HL-60/S4 (cell line): ENCODE data around the gene PHACTR1.

Experiments used
- in situ Hi-C: fragments of 300-500 bp; cut with MboI; formaldehyde crosslinking; loops from 2 replicates; pipeline ENCODE4 v1.14.3; 2022; ENCODE audit warnings: low sequenced_read_pairs

Gene PHACTR1

GRCh38 chr6:13273202-13273930 lies 556.8 kb downstream of the PHACTR1 start:
- in situ Hi-C loops: no loop called here

GRCh38 chr6:13273931-13274706 lies 557.6 kb downstream of the PHACTR1 start:
- in situ Hi-C loops: no loop called here

GRCh38 chr6:13274707-13275434 lies 558.3 kb downstream of the PHACTR1 start:
- in situ Hi-C loops: no loop called here

DNA sequence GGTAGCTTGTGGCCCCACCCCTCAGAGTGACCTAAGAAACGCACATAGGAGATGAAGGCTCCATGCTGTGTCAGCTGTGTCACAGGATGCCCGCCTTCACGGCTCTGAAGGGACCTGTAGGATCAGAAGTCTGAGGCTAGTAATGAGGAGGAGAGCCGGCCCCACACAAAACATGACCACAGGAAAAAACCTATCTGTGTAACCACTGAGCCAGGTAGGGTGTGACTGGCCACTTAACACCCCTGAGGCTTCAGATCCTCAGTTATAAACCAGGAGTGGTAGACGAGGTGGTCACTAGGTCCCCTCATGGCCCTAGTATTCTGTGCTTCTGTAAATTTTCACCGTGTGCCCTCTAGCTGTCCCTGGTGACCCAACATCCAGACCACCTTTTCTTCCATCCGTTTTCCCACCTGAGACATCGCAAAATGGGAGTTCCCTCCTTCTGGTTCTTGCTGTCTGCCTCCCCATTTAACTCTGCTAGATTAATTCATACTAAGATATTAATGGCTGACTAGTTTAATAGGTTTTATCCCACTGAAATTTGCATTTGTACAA lies 558.9 kb downstream of the PHACTR1 start:
- in situ Hi-C loops: no loop called here

GRCh38 chr6:13277231-13277630 lies 560.7 kb downstream of the PHACTR1 start:
- in situ Hi-C loops: no loop called here

GRCh38 chr6:13278164-13278563 lies 561.6 kb downstream of the PHACTR1 start:
- in situ Hi-C loops: no loop called here

- in situ Hi-C loops: no loop called here
These were observed 562.4 kb downstream of the PHACTR1 start for GRCh38 chr6:13278991-13279390.

DNA sequence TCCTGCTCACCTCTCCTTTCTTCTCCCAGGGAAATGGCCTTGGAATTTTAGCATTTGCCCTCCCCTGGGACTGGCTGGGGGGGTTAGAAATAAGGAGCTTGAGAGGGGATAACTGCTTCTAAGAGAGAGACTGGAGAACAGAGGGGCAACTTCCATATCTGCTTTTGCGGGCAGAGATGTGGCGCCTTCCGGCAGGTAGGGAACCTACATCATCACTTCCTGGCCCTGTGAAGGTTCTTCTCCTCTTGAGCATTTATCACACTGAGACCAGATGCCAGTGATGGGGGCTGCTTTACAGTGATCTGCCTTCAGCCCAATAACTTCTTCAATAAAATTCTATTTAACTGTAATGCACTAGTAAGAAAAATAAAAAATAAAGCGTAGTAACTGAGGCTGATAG lies 563.7 kb downstream of the PHACTR1 start:
- in situ Hi-C loops: no loop called here

DNA sequence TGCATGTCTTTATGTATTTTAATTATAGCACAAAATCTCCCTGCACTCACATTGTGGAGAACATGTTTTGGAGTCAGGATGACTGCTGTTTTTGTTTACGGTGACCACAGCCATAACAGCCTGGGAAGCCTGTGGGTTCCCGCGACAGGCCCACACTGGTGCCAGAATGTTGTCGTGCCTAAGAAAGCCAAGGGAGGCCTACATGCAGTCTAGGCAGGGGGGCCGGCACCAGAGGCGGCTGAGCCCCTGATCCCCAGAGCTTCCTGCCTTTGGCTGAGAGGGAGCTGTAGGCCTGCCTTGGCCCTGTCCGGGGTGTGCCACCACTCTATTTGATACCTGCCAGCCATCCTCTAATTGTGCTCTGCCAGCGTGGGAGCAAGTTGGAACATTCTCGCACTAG lies 565.1 kb downstream of the PHACTR1 start:
- in situ Hi-C loops: no loop called here

DNA sequence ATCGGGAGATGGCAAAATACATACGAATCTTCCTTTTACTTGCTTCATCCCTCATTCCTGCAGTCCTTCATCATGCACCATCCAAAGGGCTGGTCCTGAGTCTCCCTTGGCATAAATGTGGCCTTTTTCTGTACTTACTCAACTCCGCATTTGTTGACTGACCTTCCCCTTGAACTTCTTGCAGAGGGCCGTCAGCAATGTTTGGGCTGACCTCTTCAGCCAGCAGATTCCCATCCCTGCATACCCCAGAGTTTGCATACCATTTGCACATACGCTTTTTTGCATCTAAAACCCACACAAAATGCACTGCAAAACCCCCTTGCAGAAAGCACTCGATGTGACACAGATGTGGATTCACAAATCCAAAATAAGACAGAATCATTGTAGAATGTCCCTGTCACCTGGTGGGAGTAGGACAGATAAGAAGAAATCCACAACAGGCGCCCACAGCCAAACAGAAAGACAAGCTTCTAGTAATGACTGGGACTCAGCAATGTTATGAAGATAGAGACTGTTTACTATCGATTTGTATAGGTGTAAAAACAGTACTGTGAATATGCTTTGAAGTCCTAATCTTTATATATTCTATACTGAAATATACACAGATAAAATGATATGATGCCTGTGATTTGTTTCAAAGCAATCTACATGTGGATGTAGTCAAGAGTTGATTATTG lies 566.0 kb downstream of the PHACTR1 start:
- in situ Hi-C loops: no loop called here

GRCh38 chr6:13283331-13283730 lies 566.8 kb downstream of the PHACTR1 start:
- in situ Hi-C loops: no loop called here

DNA sequence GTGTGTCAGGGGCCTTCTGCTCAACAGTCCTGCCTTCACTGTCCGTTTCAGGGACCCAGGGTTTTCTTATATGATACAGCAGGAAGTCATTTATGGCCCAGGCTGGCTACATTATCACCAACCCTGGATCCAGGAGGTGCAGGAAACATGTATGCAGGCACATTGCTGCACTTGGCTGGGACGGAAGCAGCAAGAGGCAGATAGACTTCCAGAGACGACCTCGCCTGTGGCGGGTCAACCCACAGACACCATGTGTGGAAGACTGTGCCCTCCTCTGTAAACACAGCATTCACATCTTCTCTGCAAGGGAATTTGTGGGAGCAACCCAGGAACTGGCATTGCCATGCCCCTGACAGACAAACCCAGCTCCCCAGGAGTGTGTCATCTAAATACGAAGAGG lies 568.1 kb downstream of the PHACTR1 start:
- in situ Hi-C loops: no loop called here

DNA sequence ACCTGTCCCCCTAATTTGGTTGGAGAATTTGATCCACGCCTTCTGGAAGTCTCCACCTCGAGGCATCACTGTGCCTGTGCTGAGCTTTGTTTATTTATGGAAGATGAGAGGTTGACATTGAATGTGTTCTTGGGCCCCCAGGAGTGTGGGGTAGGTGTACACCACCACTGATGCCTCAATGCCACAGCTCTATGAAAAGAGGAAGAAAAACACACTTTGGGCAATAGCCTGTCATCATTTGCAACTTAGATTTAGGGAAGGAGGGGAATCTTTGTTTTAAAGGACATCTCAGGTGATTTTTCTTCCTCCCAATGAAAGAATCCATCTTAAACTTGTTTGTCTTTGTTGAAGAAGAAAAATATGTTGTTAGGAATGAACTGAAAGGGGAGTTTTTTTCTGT lies 569.1 kb downstream of the PHACTR1 start:
- in situ Hi-C loops: no loop called here

DNA sequence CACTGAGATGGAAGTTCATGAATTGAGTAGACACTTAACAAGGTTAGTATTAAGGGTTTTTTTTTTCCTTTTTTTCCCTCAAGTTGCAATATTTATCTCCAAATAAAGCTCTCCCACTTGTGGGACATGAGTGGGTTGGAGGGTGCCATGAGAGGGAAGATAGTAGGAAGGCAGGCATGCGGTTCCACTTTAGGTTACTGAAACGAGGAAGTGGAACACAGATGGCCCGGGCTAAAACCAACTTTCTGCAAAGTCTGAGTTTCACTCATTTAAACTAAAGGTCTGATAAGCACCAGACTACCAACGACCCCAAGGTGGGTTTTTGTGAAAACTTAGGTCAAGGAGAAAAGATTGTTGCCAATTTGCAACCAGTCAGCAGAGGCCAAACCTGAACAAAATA lies 569.6 kb downstream of the PHACTR1 start:
- in situ Hi-C loops: no loop called here

GRCh38 chr6:13287104-13287503 lies 570.5 kb downstream of the PHACTR1 start:
- in situ Hi-C loops: no loop called here

GRCh38 chr6:13288481-13288880 lies 571.9 kb downstream of the PHACTR1 start:
- in situ Hi-C loops: no loop called here

GRCh38 chr6:13288969-13289391 lies 572.4 kb downstream of the PHACTR1 start:
- in situ Hi-C loops: no loop called here

DNA sequence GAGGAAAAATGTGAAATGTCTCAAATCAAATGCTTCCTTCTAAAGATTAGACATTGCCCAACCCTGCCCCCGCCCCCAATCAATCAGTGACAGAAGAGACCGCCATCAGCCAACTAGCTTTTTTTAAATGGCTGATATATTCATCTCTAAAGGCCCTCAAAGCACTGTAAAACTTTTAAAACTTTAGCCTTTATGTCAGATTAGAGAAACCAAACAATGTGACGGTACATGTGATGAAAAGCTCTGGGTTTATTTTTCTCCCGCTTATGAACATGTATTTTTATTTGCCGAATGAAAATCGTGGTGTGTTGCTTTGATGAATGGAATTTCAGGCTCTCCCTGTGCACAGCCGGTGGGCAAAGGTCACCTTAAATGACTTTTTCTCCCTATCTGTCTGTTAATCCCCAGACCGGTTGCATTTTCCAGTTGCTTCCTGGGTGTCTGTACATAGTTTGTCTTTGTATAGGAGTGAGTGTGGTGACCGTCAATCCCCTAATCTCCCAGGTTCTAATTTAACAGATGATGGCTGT lies 573.3 kb downstream of the PHACTR1 start:
- in situ Hi-C loops: no loop called here

GRCh38 chr6:13290335-13290734 lies 573.8 kb downstream of the PHACTR1 start:
- in situ Hi-C loops: no loop called here

DNA sequence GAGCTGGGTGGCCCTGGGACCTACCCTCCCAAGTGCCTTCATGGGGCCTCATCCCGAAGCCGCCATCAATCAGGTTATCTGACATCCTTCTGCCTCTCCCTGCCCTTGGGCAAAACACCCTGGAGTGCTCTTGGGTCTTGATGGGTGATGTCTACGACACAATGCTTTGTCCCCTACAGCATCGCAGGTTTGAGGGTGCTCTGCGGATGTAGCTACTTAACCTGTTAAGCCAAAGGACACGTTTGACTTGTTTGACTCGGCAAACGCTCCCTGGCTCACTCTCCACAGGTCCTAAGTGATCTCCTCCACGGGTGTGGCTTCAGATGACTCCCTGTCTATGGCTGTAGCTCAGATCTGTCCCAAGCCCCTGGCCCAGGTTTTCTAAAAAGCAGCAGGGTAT lies 576.2 kb downstream of the PHACTR1 start:
- in situ Hi-C loops: no loop called here
